Left colon (tissue), 2 donors: ENCODE measurements around the gene AIRE. TPM values are rescaled to one million over a fixed set of nuclear protein-coding genes. Genes with fewer than 3 reads are reported as not detected.
"Not testable (repeated sequence)": the region's sequence is repeated elsewhere in the genome, so short reads cannot be mapped to it uniquely, and the experiment has no call there.

Source experiments
- ATAC-seq: fragments of 200-7000 bp; cut with Tn5 transposase; one replicate; pipeline ENCODE4 v1.9.1; 2020; ENCODE audit warnings: mild to moderate bottlenecking, moderate library complexity
- DNase-seq, 2 donors: peaks; one replicate each; pipeline ENCODE4 v3.0.0-alpha.2; 2020
- intact Hi-C, 2 donors: fragments of 100-400 bp; cut with DNase I in 1 of 2; cut with micrococcal nuclease in 1 of 2; formaldehyde crosslinking; loops; one replicate each; pipeline versions ENCODE4 v1.11.2 to v1.14.0; 2022; cut with DNase I, micrococcal nuclease
- total RNA-seq, 2 donors: library from RNA; stranded (reverse); fragmentation: NEBNext Ultra II Directional; extraction: Animal tissue kit (Norgen Biotek cat#: 25700); gene quantifications; one replicate each; pipeline ENCODE4 v1.2.1, GENCODE V29; 2021
- donor health status: DM: no; HTN: no; CAD: no.
- donor health status: DM: yes; HTN: yes; CAD: no.

AIRE gene
- total RNA-seq, 2 donors from 2014 or later = 0.18 to 0.20 TPM

DNA sequence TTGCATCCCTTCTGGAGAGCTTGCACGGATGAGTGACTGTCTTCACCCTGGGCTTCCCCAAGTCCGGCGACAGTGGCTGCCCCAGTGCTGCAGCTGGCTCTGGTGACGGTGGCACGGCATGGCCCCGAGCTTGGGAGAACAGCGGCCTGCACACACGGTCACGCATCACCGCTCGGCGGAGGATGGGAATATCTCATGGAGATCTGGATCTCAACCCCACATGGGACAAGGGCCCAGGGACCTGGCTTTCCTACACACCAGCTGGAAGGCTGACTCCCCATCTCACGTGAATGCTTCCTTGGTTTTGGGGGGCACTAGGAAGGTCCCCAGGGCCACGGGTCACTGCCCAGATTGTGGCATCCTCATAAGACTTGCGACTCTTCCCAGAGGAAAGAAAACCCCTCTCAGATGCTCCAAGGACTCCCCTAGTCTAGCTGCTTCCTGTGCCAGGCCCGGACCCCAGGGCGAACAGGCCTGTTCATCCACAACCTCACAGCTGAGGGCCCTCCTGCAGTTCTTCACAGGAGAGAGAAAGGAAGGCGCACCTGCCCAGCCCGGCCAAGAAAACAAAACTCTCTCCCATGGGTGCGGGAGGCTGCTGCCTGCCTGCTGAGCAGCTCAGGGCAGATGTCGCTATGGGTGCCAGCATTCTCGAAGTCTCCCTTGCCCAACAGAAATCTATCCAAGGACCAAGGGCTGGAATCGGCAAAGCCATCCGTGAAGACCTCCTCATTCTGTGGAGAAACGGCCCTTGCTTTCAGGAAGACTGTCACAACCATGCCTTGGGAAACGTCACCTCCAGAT, 43.6 kb downstream of the AIRE start:
- intact Hi-C loops = no loop called here

GRCh38 chr21:44329971-44330681, 44.5 kb downstream of the AIRE start:
- intact Hi-C loops = no loop called here

More for the DNA sequence above, 43.6 kb downstream of the AIRE start:
- ATAC-seq (peak; percentile 4), DNase-seq (no peak)

GRCh38 chr21:44330698-44331097, 45.0 kb downstream of the AIRE start:
- ATAC-seq (no peak), DNase-seq (no peak)
- intact Hi-C loops = no loop called here

More at GRCh38 chr21:44329971-44330681, 44.5 kb downstream of the AIRE start:
- ATAC-seq (peak; percentile 3), DNase-seq (no peak)

- DNase-seq = no peak
- intact Hi-C loops = no loop called here
- ATAC-seq = no peak
Measured at GRCh38 chr21:44331209-44331608, 45.5 kb downstream of the AIRE start.

- intact Hi-C loops = no loop called here
- ATAC-seq (no peak), DNase-seq (no peak)
Measured at GRCh38 chr21:44331650-44332307, 46.1 kb downstream of the AIRE start.

DNA sequence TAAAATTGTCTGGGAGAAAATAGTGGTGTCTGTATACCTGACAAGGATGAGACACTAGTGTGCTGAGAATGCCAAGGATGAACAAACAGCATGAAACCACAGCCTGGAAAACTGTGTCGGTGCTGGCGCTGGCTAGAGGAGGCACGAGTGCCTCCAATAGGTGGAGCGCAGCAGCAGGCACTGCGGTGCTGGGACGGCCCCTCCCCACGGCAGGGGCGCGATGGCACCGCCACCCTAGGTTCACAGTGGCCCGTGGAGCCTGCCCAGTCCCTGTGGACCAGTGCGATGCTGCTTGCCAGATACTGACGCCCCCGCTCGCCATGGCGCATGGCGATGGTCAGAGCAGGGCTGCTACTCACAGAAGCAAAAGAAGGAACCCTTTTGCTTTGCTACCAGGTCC, 46.7 kb downstream of the AIRE start:
- no peak for ATAC-seq
- no peak for DNase-seq
- intact Hi-C loops = no loop called here

DNA sequence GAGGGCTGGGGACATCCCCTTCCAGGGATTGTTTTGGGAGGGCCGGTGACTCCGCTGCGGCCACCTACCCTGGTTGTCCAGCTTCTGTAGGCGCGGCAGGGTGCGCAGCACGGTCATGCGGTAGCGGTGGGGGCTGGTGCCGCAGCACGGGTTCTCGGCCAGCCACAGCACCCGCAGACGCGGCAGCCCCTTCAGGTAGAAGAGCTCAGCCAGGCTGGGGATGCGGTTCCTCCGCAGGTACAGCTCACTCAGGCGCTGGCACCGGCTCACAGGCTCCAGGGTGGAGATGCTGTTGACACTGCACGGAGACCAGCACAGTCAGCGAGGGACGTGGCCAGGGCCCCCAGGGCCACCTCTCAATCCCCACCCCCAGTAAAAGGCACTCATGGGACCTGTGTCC, 47.3 kb downstream of the AIRE start:
- ATAC-seq (no peak), DNase-seq (no peak)
- intact Hi-C loops = no loop called here

GRCh38 chr21:44333509-44334328, 48.0 kb downstream of the AIRE start:
- intact Hi-C loops = no loop called here
- no peak for DNase-seq
- ATAC-seq = no peak

DNA sequence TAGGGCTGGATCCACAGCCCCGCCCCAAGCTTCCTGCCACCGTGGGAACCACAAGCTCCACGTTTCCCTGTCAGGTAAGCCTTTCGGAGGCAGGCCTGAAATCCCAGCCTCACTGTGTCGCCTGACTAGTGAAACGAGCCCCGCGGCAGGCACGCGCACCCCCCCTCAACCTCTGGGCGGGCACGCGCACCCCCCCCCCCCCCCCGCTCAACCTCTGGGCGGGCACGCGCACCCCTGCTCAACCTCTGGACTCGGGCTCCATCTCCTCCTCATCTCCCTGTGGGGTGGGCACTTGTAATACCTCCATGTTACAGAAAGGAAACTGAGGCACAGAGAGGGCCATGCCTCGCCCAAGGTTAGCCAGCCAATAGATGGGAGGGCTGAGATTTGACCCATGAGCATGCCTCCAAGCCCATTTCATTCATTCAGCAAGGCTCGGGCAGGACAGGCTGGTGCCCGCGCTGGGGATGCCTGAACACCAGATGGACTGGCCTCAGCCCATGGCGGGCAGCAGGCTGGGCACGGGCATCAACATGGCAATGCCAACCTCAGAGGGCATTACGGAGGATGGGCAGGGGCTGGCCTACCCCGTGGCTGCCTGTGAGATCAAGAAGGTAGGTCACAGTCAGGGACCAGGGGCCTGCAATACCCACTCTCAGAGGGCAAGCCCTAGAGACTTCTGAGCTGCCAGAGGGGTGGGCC, 48.8 kb downstream of the AIRE start:
- intact Hi-C loops = no loop called here
- no peak for DNase-seq
- ATAC-seq = no peak

DNA sequence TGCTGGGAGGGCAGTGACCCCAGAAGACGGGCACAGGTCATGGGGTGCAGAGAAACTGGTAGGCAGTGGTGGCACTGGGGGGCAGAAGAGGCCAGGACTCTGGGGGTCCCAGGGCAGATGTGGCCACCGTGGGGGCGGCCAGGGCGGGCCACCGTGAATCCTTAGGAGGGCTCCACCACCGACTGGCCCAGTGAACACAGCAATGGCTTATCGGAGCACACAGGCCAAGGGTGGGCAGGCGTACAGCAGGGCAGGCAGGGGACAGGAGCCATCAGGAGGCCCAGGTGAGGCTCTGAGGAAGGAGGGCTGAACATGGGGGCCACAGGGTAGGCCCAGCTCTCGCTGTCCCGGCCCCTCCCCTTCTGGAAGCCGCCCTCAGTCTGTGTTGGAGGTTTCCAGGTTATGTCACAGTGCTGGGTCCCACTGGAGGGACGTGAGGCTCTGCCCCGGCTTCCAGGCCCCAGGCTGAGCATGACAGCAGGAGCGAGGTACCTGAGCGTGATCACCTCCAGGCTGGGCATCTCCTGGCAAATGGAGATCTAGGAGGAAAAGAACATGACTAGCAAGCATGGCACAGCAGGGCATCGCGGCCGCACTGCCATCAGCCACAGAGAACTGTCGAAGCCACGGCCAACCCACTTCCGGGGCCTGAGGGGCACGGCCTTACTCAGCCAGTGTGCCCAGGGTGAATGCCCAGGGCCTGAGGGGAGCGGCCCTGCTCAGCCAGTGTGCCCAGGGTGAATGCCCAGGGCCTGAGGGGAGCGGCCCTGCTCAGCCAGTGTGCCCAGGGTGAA, 49.8 kb downstream of the AIRE start:
- intact Hi-C loops = no loop called here

DNA sequence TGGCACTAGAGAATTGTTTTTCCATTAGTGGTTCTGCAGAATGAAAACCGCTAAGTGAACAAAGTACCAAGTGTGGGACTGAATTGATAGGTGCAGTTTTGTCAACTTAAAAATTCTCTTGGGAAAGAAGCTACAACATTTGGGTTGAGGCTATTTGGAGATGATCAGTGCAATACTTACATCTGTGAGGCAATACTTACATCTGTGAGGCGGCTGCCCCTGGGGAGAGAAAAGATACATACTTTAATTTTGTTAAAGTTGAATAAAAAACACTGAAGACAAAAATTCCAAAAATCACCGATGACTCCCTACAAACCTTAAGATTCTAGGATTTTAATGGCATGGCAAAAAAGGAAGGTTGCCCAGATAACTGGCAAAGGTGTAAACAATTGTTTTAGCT, 51.8 kb downstream of the AIRE start:
- intact Hi-C loops = no loop called here
- DNase-seq (no peak), ATAC-seq (no peak)

More for the DNA sequence above, 49.8 kb downstream of the AIRE start:
- ATAC-seq (no peak), DNase-seq (no peak)

GRCh38 chr21:44337941-44338895, 52.5 kb downstream of the AIRE start:
- ATAC-seq = peak; percentile 47
- DNase-seq = peak; percentile 68 to 82
- intact Hi-C loops = no loop called here

DNA sequence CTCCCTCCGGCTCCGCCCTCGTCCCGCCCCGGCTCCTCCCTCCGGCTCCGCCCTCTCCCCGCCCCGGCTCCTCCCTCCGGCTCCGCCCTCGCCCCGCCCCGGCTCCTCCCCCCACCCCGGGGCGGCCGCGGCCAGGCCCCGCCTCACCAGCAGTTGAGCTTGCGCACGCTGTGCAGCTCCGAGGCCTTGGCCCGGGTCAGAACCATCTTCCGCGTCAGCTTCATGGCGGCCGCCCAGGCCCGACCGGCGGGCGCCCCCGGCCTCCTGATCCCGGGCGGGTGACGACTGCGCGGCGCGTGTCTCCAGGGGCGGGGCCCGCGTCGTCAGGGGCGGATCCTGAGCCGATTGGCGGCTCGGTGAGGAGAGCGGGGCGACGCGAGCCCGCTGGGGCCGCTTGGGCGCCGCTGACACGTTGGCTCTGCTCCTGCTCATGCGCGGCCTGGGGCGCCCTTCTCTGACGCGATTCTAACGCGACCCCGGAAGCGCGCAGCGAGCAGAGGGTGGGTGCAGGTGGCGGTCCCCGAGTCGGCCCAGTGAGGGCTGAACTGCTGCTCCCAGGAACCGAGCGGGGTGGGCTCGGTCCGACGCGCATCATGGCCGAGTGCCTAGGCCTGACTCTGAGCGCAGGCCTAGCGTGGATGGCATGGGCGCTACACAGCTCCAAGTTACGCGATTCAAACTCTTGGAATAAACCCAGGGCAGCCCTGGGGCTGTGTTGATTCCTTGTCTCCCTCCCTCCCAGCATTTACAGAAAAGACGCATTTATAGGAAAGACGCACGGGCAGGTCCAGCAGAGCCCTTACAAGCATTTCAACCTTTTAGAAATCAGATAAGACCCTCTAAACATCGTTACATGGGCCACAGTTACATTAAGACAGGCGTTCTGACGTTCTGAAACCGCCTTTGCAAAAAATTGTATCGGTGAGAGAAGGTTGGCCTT, 53.6 kb downstream of the AIRE start, which contains the start of gene CFAP410:
TSS of gene CFAP410 (minus strand) at position 420 of the 940 bp plus-strand sequence. CDS start at position 224, 196 bp downstream.
- peak; percentile 92 to 94 for DNase-seq
- ATAC-seq = peak; percentile 82
- intact Hi-C loops = no loop called here

DNA sequence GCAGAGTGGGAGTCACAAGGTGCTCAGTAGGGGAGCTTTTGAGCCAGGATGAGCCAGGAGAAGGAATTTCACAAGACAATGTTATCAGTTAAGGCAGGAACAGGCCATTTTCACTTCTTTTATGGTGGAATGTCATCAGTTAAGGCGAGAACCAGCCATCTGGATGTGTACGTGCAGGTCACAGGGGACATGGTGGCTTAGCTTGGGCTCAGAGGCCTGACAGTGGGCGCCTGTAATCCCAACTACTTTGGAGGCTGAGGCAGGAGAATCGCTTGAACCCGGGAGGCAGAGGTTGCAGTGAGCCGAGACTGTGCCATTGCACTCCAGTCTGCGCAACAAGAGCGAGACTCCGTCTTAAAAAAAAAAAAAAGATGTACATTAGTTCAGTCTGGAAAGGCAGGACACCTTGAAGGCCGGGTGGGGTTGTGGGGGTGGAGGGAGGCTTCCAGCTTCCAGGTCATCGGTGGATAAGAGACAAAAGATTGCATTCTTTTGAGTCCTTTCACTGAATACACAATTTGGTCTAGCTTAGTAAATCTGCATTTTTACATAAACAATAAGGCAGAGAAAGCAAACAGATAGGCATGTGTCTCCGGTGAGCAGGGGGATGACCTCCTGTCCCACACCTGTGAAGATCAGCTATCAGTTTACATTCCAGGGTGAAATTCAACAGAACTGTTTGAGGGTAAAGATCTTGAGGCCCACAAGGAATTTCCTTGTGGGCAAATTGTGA, 56.2 kb downstream of the AIRE start:
- intact Hi-C loops = loop anchor here in 1 of 2 donors (10.0 kb wide), 1 partner anchor 143 kb away; no protein-coding TSS in a partner anchor
- not testable (repeated sequence) for ATAC-seq, DNase-seq
